Effector memory CD8-positive, alpha-beta T cell (primary cell): ENCODE data around the gene MYH7.

Experiments used
- ATAC-seq: fragments of 150-1000 bp; cut with Tn5 transposase; replicated peaks from 2 replicates; pipeline ENCODE4 v1.10.0; 2021; ENCODE audit warnings: mild to moderate bottlenecking, moderate library complexity
- DNase-seq, 3 experiments: peaks; one replicate each; pipeline ENCODE4 v3.0.0; 2021
- H3K27ac Mint-ChIP-seq, 2 donors: one replicate each; pipeline ENCODE4 v1.8.0; 2022; ENCODE audit warnings: mild to moderate bottlenecking in 2 of 2, mixed read lengths in 2 of 2, moderate library complexity in 2 of 2
- H3K27me3 Mint-ChIP-seq, 2 donors: one replicate each; pipeline ENCODE4 v1.8.0; 2022; ENCODE audit warnings: mixed read lengths in 2 of 2
- H3K36me3 Mint-ChIP-seq: one replicate; pipeline ENCODE4 v1.8.0; 2022; ENCODE audit warnings: mild to moderate bottlenecking, moderate library complexity, mixed read lengths; ENCODE audit not compliant: insufficient read depth
- H3K4me1 Mint-ChIP-seq, 2 donors: one replicate each; pipeline ENCODE4 v1.8.0; 2022; ENCODE audit warnings: low read depth in 2 of 2, mixed read lengths in 2 of 2
- H3K4me3 Mint-ChIP-seq, 2 donors: one replicate each; pipeline ENCODE4 v1.8.0; 2022; ENCODE audit warnings: mild to moderate bottlenecking in 2 of 2, mixed read lengths in 2 of 2, moderate library complexity in 2 of 2
- H3K9me3 Mint-ChIP-seq, 2 donors: one replicate each; pipeline ENCODE4 v1.8.0; 2022; ENCODE audit warnings: mixed read lengths in 2 of 2

MYH7 gene

DNA sequence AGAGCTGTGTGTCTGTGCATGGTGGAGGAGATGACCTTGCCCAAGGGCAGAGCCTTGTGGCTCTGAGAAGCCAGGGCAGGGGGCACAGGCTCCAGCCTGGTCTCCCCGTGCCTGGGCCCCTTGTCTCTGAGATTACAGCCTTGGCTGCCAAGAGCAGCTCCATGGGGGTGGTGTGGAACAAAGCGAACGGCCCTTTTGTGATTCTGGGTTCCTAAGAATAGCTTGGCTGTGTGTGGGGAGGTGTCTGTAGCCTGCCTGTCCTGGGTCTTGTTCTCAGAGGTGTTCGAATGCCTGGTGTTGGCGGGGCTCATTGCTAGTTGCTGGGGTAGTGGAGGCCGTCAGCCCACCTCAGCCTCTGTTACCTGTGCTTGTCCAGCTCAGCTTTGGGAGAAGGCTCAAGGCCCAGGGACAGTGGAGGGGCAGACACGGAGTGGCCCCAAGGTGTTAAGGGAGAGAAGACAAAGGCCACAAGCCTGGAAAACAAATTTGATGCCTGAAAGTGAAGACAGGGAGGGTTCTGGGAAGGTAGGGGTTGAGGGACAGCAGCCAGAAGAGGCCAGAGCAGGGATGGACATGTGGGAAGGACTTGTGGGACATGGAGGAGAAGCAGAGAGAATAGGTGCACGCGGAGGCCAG lies 7.4 kb upstream of the MYH7 start:
- H3K27me3 Mint-ChIP-seq, result peaks cover 21 to 39% of the 10 kb centered on the region in 2 donors
- no peak overlapping the region for H3K4me3 Mint-ChIP-seq
- no peaks in the 10 kb centered on the region for H3K4me1 Mint-ChIP-seq
- H3K9me3 Mint-ChIP-seq, result no peaks in the 10 kb centered on the region
- H3K27ac Mint-ChIP-seq, result no peak overlapping the region
- DNase-seq (no peak), ATAC-seq (no peak)
- peaks cover 3% of the 10 kb centered on the region for H3K36me3 Mint-ChIP-seq

DNA sequence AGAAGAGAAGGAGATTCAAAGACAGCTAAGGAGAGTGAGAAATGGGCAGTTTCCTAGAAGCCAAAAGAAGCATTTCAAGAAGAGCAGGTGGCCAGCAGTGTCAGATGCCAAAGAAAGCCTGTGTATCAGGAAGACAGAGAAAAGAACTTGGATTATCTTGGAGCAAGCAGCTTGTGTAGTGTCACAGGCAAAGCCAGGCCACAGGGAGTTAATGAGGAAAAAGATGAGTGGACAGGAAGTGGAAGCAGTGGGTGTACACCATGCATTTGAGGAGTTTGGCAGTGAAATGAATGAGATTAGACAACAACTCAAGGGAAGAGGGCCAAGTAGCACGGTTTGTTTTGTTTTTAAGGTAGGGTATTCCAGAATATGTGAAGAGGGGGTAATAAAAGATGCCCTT lies 5.6 kb upstream of the MYH7 start:
- DNase-seq (no peak), ATAC-seq (no peak)
- Mint-ChIP-seq H3K9me3 (no peaks in the 10 kb centered on the region), H3K36me3 (peaks cover 3% of the 10 kb centered on the region), H3K4me3 (no peak overlapping the region), H3K27ac (no peak overlapping the region), H3K27me3 (peaks cover 21 to 39% of the 10 kb centered on the region in 2 donors), H3K4me1 (no peaks in the 10 kb centered on the region)

DNA sequence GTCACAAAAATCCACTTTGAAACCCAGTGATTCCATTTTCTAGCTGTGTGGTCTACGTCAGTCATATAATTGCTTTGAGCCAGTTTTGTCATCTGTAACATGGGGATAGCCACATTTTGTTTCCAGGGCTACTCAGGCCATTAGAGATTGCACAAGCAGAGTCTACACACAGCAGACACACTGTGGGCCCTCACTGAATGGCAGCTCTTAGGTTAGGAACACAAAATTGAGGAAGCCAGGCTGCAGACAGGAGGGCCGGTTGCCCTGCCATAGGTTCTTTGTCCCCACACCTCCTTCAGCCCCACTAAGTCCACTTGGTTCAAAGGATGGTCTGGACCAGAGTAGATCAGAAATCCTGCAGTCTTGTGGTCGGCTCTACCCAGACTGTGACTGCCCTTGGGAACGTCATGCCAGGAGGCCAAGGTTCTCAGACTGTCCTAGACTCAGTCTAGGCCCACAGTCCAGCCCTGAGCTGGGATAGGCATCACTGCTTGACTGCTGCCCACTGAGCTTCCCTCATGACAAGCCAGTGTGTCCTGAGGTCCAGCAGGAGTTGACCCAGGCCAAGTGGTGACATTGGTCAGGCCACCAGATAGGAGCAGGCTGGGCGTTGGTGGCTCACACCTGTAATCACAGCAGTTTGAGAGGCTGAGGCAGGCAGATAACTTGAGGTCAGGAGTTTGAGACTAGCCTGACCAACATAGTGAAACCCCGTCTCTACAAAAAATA lies 3.8 kb upstream of the MYH7 start:
- H3K27me3 Mint-ChIP-seq, result peaks cover 21 to 53% of the 10 kb centered on the region in 2 donors
- no peak overlapping the region for H3K27ac Mint-ChIP-seq
- H3K9me3 Mint-ChIP-seq, result no peaks in the 10 kb centered on the region
- H3K4me1 Mint-ChIP-seq, result no peaks in the 10 kb centered on the region
- no peak for DNase-seq
- H3K36me3 Mint-ChIP-seq, result peaks cover 3% of the 10 kb centered on the region
- no peak for ATAC-seq
- H3K4me3 Mint-ChIP-seq, result no peak overlapping the region

DNA sequence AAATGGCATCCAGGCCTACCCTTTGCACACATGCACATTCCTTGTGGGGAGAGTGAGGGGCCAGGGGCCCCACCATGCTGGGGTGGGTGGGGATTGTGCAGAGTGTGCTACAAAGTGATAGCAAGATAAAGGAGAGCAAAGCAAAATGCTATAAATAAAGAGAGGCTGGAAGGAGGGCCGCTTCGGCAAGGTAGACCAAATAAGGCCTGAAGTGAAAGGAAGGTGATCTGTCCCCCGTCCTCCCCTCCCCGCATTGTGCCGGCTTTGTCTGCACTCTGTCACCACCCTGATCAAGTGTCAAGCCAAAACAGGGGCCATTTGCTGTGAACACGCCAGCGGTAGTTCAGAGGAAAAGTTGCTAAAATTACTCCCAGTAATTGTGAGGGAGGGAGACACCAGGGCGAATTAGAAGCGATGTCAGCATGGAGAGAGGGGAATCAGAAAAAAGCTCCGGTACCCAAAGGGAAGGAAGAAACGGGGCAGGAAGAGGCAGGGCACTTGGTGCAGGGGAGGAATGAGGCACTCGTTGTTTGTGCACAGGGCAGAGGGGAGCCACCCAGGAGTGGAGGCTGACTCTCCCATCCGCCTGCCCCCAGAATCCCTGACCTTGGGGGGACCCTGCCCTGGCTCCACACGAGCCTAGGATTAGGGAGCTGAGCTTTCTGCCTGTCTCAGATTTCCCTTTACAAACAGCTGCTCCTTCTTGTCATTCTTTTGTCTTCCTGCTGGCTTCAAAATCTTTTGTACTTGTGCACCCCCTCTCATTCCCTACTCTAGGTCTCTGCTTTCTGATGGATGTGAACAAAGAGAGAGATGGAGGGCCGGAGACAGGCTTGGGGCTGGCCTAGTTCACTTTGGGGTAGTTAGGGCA lies 2.9 kb upstream of the MYH7 start:
- no peak overlapping the region for H3K4me3 Mint-ChIP-seq
- no peaks in the 10 kb centered on the region for H3K9me3 Mint-ChIP-seq
- H3K36me3 Mint-ChIP-seq, result peaks cover 6% of the 10 kb centered on the region
- peaks cover 26 to 58% of the 10 kb centered on the region in 2 donors for H3K27me3 Mint-ChIP-seq
- no peaks in the 10 kb centered on the region for H3K4me1 Mint-ChIP-seq
- DNase-seq (no peak), ATAC-seq (no peak)
- no peak overlapping the region for H3K27ac Mint-ChIP-seq

DNA sequence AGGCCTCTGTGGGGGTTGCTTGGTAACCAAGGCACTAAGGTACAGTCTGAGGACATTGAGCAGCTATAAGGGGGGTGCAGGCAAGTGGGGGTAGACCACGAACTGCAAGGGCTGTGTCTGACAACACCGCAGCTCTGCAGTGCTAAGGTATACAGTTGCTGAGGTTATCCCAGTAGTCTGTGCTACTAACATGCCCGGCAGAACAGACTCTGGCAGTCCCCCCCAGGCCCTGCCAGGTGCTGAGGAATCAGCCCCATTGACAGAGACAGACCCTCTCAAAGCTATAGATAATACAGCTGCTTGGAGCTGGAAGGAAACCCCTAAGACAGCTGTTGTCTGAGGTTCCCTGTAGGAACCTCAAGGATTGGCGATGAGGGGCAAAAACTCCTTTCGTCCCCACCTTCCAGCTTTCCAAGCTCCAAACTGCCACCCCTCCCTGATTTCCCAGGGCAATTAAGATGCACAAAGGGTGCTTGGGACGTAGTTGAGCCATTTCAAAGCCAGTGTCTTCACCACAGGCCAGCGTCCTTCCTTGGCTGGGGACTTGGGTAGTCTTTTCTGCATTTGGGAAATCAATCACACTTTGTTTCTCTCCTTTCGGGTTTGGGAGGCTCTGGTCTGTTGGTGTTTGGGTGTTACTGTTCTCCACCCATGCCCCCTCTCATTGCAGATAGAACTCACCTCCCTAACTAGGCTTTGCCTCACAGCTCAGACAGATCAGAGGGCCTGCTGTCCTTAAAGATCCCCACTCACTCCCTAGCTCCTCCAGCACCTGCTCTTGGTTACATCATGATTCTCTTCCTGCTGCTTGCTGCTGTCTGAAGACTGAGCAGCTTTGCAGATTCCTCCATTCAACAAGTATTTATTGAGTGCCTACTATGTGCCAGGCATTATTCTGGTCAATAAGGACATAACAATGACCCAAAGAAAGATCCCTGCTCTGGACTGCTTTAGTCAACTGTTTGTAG lies 2.0 kb upstream of the MYH7 start:
- peaks cover 3% of the 10 kb centered on the region for H3K36me3 Mint-ChIP-seq
- peaks cover 26 to 58% of the 10 kb centered on the region in 2 donors for H3K27me3 Mint-ChIP-seq
- DNase-seq (no peak), ATAC-seq (no peak)
- H3K4me3 Mint-ChIP-seq, result no peak overlapping the region
- H3K9me3 Mint-ChIP-seq, result no peaks in the 10 kb centered on the region
- H3K27ac Mint-ChIP-seq, result no peak overlapping the region
- no peaks in the 10 kb centered on the region for H3K4me1 Mint-ChIP-seq

DNA sequence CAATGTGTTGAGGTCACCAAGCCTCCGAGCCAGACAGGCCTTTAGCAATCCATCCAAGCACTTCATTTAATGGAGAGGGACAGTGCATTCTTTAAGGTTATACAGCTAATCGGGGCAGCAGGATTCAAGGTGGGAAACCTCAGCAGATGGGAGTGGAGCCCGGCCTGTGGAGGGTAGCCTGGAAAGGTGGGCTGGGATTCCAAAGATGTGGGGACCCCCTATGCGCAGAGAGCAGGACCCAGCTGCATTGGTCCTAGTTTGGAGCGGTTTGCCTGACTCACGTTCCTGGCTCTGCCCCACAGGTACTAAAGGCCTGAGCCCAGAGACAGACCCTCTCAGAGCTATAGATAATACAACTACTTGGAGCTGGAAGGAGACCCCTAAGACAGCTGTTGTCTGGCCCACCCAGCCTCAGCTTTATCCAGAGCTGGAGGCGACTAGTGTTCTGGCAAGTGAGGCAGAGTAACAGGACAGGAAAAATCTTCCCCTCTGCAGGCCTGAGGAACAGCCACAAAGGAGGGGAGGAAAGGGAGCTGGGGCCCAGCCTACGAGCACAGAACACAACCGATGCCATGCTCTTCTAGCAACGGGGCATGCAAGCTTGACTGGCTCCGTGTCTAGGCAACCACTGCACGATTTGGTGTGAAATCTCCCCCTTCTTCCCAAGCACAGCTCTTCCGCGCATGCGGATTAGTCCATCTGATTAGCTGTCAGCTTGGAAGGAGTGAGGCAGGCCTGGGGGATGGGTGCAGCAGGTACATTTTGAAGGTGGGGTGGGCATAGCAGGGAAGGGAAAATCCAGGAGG lies 1.1 kb upstream of the MYH7 start:
- Mint-ChIP-seq H3K27ac (no peak overlapping the region), H3K36me3 (peaks cover 3% of the 10 kb centered on the region), H3K27me3 (peaks cover 29 to 60% of the 10 kb centered on the region in 2 donors), H3K9me3 (no peaks in the 10 kb centered on the region), H3K4me3 (no peak overlapping the region), H3K4me1 (no peaks in the 10 kb centered on the region)
- no peak for DNase-seq
- ATAC-seq, result no peak

DNA sequence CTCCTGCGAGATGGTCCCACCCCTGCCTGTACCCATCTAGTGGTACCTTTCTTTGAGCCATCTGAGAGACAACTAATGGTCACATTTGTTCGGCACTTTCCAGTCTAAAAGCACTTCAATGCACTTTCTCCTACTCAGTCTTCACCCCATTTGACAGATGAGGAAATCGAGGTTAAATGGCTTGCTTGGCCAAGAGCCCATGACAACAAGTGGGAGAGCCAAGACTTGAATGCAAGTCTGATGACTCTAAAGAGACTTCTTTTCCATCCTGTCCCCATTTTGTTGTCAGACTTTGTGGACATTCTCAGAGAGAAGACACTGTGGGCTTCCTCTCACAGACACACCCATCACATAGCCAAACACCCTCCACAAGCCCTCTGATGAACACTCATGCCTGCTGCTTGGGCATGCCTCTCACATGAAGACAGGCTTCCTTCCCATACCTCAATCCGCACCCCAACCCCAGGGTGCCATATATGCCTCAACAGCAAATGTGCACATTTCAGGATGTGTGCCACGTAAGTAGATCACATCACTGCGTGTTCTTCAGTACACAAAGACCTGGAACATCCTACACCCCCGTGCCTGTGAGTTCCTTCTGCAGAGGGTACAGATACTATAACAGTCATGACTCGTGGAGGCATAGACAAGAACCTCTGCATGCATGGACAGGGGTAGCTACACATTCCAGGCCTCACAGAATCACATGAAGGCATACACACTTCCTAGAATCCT lies 805 bp downstream of the MYH7 start:
- Mint-ChIP-seq H3K4me1 (no peaks in the 10 kb centered on the region), H3K36me3 (peaks cover 3% of the 10 kb centered on the region), H3K9me3 (no peaks in the 10 kb centered on the region), H3K27me3 (peaks cover 15 to 60% of the 10 kb centered on the region in 2 donors), H3K27ac (no peak overlapping the region), H3K4me3 (no peak overlapping the region)
- no peak for DNase-seq
- no peak for ATAC-seq

DNA sequence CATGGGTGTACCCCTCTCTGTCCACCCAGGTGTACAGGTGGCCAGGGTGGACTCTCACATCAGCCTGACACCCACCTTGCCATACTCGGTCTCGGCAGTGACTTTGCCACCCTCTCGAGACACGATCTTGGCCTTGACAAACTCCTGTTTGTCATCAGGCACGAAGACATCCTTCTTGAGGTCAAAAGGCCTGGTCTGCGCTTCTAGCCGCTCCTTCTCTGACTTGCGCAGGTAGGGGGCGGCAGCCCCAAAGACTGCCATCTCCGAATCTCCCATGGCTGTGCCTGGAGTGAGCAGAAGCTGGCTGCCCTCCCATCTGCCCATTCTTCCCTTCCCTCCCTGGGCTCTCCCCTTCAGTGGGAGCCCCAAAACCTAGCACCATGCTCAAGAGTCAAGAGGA lies 2.0 kb downstream of the MYH7 start:
- DNase-seq (no peak), ATAC-seq (no peak)
- Mint-ChIP-seq H3K9me3 (no peaks in the 10 kb centered on the region), H3K36me3 (peaks cover 3% of the 10 kb centered on the region), H3K27me3 (peaks cover 15 to 61% of the 10 kb centered on the region in 2 donors), H3K27ac (peak overlapping the region in 1 of 2 donors; percentile 16), H3K4me3 (no peak overlapping the region), H3K4me1 (no peaks in the 10 kb centered on the region)

DNA sequence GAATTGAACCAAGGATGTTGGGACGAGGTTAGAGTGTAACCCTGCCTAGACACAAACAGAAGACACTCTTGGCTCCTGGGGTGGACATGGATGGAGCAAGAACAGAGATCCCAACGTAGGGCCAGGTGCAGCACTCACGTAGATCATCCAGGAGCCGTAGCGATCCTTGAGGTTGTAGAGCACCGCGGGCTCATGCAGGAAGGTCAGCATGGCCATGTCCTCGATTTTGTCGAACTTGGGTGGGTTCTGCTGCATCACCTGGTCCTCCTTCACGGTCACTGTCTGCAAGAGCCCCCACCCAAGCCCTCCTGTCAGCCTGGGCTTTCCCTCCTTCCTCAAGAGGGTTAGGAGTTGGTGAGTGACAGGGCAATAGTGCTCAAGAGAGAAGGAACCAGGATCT lies 2.5 kb downstream of the MYH7 start:
- Mint-ChIP-seq H3K4me1 (no peaks in the 10 kb centered on the region), H3K36me3 (peaks cover 3% of the 10 kb centered on the region), H3K27ac (no peak overlapping the region), H3K9me3 (no peaks in the 10 kb centered on the region), H3K4me3 (no peak overlapping the region), H3K27me3 (peaks cover 15 to 61% of the 10 kb centered on the region in 2 donors)
- DNase-seq, result no peak
- ATAC-seq, result no peak

DNA sequence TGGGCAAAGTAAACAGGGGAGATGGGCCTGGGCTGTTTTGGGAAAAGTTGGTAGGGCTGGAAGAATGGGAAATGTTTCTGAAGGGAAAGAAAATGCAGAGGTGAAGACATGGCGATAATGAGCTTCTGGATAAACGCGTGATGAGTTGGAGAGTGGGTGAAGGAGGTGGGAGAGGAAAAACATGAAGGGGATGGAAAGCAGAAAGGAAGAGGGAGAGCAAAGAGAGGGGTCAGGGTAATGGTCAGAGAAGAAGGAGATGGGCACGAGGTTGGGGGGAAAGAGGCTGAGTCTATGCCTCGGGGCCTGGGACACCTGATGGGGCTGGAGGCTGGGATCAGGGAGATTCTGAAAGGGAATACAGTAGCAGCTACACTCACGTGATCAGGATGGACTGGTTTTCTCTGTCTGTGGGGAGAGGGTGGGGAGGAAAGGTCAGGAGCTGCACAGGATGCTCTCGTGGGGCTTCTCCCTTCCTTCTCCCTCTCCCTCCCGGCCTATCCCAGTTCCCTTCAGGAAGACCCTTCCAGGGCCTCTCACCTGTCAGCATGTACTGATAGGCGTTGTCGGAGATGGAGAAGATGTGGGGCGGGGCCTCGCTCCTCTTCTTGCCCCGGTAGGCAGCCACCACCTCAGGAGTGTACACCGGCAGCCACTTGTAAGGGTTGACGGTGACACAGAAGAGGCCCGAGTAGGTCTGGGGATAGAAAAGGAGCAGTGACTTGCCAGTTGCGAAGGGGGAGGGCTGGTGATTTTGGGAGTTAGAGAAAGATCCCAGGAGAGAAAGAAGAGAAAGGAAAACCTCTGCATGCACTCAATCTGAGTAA lies 3.1 kb downstream of the MYH7 start:
- ATAC-seq, result no peak
- Mint-ChIP-seq H3K9me3 (no peaks in the 10 kb centered on the region), H3K27me3 (peaks cover 15 to 61% of the 10 kb centered on the region in 2 donors), H3K36me3 (peaks cover 3% of the 10 kb centered on the region), H3K27ac (no peak overlapping the region), H3K4me1 (no peaks in the 10 kb centered on the region), H3K4me3 (no peak overlapping the region)
- no peak for DNase-seq

DNA sequence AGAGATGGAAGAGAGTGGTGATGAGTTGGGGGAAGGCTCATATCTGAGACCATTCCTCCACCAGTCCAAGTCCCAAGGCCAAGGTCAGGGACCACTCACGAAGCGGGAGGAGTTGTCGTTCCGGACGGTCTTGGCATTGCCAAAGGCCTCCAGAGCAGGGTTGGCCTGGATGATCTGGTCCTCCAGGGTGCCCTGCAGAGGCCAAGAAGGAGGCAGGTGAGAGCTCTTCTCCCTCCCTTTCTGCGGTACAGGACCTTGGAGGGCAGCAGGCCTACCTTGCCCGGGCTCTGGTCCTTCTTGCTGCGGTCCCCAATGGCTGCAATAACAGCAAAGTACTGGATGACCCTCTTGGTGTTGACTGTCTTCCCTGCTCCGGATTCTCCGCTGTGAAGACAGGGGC lies 4.0 kb downstream of the MYH7 start:
- no peaks in the 10 kb centered on the region for H3K9me3 Mint-ChIP-seq
- DNase-seq, result no peak
- no peak for ATAC-seq
- H3K4me1 Mint-ChIP-seq, result no peaks in the 10 kb centered on the region
- peaks cover 15 to 61% of the 10 kb centered on the region in 2 donors for H3K27me3 Mint-ChIP-seq
- peaks cover 3% of the 10 kb centered on the region for H3K36me3 Mint-ChIP-seq
- no peak overlapping the region for H3K27ac Mint-ChIP-seq
- no peak overlapping the region for H3K4me3 Mint-ChIP-seq
